ENCODE results near the gene SLC25A29.

SLC25A29 gene

DNA sequence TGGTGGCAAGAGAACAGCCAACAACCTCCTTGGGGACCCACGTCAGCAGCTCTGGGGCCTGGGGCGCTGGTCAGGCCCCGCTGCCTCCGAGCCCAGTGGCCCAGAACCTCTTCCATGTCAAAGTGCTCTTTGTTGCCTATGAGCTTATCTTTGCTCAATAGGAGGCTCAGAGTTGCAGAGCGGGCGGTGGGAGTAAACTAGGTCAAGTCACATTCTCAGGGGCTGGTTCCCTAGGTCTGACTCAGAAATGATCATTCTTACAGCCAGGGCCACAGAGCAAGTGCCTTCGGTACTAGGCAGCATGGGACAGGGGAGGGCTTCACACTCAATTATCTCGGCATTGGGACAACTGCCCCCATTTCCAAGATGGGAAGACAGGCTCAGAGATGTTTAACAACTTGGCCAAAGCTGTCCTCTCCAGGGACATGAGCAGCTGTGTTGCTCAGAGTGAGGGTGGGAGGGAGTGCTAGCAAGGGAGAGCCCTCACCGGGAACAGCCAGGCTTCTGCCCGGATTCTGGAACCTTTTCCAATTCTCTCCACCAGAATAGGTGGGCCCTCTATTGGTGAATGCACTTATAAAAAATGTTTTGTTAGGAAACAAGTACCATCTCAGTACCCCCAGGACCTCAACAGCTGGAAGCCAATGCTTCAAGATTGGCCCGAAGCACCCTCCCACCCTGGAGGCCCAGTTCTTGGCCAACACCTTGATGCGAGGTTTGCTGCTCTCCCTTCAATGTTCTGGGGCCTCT, 11.9 kb downstream of the SLC25A29 start:
- DNase-seq = no peak
- Histone ChIP-seq H3K9me3 (ENCODE audit: control insufficient read depth, low read length) (no peaks in the 10 kb centered on the region), H3K36me3 (ENCODE audit: control insufficient read depth, insufficient read depth, low read length) (no peaks in the 10 kb centered on the region), H3K4me1 (ENCODE audit: control insufficient read depth, insufficient read depth, low read length, poor library complexity, severe bottlenecking) (no peaks in the 10 kb centered on the region), H3K27me3 (replicated peaks; ENCODE audit: control insufficient read depth, insufficient read depth, low read length, poor library complexity, severe bottlenecking) (no peaks in the 10 kb centered on the region), H3K4me3 (ENCODE audit: insufficient read depth, low read depth, low read length, poor library complexity, severe bottlenecking) (no peak overlapping the region), H3K27ac (ENCODE audit: insufficient read depth, low read length, poor library complexity, severe bottlenecking) (no peak overlapping the region)

DNA sequence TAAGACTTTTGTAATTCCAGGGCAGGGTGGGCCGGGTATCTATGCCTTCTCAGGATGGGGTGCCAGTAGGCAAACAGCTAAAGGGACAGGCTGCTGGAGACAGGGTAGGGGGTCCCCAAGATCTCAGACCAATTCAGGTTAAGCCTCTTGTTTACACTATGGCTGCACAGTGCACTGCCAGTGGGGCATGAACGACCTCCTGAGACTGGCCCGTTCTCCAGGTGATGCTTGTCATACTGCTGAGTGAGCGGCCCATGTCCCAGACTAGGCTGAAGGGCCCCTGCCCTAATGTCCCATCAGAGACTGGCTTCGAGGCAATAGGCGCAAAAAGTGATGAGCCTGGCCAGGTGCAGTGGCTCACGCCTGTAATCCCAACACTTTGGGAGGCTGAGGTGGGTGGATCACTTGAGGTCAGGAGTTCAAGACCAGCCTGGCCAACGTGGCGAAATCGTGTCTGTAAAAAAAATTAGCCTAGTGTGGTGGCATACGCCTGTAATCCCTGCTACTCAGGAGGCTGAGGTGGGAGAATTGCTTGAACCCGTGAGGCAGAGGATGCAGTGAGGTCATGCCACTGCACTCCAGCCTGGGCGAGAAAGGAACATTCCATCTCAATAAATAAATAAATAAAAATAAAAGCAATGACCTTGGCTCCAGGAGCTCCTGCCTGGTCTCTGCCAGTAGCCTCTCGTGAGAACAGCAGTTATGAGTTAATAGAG, 12.6 kb downstream of the SLC25A29 start:
- H3K36me3 ChIP-seq (ENCODE audit: control insufficient read depth, insufficient read depth, low read length) = no peaks in the 10 kb centered on the region
- H3K27ac ChIP-seq (ENCODE audit: insufficient read depth, low read length, poor library complexity, severe bottlenecking) = no peak overlapping the region
- no peaks in the 10 kb centered on the region for H3K4me1 ChIP-seq (ENCODE audit: control insufficient read depth, insufficient read depth, low read length, poor library complexity, severe bottlenecking)
- no peaks in the 10 kb centered on the region for H3K27me3 ChIP-seq (replicated peaks; ENCODE audit: control insufficient read depth, insufficient read depth, low read length, poor library complexity, severe bottlenecking)
- H3K9me3 ChIP-seq (ENCODE audit: control insufficient read depth, low read length) = no peaks in the 10 kb centered on the region
- no peak for DNase-seq
- no peak overlapping the region for H3K4me3 ChIP-seq (ENCODE audit: insufficient read depth, low read depth, low read length, poor library complexity, severe bottlenecking)

DNA sequence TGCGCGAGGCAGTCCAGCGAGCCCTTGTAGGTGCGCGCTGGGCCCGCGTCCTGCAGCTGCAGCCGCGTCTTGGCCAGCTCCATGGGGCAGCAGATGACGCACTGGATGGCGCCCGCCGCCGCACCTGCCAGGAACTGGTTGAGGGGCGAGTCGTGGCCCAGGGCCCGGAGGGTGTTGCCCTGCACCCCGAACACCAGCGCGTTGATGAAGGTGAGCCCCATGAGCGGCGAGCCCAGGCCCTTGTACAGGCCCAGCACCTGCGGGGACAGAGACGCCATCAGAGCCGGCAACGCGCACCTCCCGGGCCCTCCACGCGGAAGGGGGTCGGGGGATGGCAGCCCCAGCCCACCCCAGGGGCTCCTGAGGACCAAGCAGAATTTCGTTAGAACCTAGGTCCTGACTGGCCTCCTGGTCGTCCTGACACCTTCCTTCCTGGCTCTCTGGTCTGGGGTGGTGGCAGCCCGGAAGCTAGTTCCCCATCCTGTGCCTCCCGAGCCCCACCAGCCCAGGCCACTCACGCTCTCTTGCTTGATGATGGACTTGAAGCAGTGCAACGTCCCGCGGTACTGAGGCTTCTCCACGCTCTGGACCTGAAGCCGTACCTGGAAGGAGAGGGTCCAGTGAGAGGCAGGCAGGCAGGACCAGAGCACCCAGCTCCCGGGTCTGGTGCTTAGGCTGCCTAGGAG, 13.3 kb downstream of the SLC25A29 start:
- Histone ChIP-seq H3K36me3 (ENCODE audit: control insufficient read depth, insufficient read depth, low read length) (no peaks in the 10 kb centered on the region), H3K27ac (ENCODE audit: insufficient read depth, low read length, poor library complexity, severe bottlenecking) (no peak overlapping the region), H3K4me3 (ENCODE audit: insufficient read depth, low read depth, low read length, poor library complexity, severe bottlenecking) (no peak overlapping the region), H3K4me1 (ENCODE audit: control insufficient read depth, insufficient read depth, low read length, poor library complexity, severe bottlenecking) (no peaks in the 10 kb centered on the region), H3K27me3 (replicated peaks; ENCODE audit: control insufficient read depth, insufficient read depth, low read length, poor library complexity, severe bottlenecking) (no peaks in the 10 kb centered on the region), H3K9me3 (ENCODE audit: control insufficient read depth, low read length) (no peaks in the 10 kb centered on the region)
- DNase-seq = no peak

DNA sequence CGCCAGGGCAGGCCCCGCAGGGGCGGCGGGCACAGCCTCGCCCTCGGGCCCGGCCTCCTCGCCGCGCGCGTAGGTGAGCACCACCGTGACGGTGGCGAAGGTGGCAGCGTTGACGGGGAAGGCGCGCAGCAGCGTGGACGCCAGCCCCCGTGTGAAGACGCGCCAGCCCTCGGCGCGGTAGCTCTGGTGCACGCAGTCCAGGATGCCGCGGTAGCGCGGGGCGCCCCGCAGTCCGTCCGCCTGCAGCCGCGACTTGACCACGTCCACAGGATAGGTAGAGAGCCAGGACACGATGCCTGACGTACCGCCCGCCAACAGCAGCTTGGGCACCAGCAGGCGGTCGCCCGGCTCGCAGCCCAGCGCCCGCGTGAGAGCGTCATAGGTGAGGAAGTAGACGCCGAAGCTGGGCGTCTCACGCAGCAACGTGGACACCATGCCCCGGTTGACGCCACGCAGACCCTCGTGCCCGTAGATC, 13.9 kb downstream of the SLC25A29 start:
- Histone ChIP-seq H3K36me3 (ENCODE audit: control insufficient read depth, insufficient read depth, low read length) (no peaks in the 10 kb centered on the region), H3K4me1 (ENCODE audit: control insufficient read depth, insufficient read depth, low read length, poor library complexity, severe bottlenecking) (no peaks in the 10 kb centered on the region), H3K27me3 (replicated peaks; ENCODE audit: control insufficient read depth, insufficient read depth, low read length, poor library complexity, severe bottlenecking) (no peaks in the 10 kb centered on the region), H3K9me3 (ENCODE audit: control insufficient read depth, low read length) (no peaks in the 10 kb centered on the region), H3K27ac (ENCODE audit: insufficient read depth, low read length, poor library complexity, severe bottlenecking) (no peak overlapping the region), H3K4me3 (ENCODE audit: insufficient read depth, low read depth, low read length, poor library complexity, severe bottlenecking) (no peak overlapping the region)
- no peak for DNase-seq

DNA sequence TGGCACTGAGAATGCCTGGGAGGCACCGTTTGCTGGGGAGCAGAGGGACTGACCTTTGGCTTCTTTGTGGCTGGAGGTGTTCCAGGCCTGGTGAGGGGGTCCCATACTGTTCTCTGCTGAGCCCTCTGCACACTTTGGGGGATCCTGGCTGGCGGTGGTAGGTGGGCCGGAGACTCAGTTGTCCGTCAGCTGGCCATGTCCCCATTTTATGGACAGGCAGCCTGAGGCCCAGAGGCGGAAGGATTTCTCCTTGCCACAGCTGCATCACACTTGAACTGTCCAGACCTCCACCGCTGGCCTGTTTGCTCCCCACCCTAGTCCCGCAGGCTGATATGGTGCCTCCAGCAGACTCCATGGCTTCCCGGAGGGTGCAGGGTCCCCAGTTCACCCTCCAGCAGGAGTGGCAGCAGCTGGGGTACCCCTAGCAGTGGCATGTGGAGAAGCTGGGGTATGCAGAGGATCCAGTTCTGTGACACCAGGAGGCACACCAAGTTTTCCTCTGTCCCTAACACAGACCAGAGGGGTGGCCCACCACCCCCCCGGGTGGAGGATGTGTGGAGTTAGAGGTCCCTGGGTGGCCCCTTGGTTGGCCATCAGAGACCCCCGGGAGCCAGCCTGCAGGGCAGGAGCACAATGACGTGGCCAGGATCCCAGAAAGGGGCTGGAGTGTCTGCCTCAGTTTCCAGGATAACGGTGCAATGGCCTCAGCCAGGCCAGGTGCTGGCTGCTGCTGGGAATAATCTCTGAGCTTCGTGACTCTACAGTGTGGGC, 14.8 kb downstream of the SLC25A29 start:
- Histone ChIP-seq H3K27ac (ENCODE audit: insufficient read depth, low read length, poor library complexity, severe bottlenecking) (no peak overlapping the region), H3K36me3 (ENCODE audit: control insufficient read depth, insufficient read depth, low read length) (no peaks in the 10 kb centered on the region)

DNA sequence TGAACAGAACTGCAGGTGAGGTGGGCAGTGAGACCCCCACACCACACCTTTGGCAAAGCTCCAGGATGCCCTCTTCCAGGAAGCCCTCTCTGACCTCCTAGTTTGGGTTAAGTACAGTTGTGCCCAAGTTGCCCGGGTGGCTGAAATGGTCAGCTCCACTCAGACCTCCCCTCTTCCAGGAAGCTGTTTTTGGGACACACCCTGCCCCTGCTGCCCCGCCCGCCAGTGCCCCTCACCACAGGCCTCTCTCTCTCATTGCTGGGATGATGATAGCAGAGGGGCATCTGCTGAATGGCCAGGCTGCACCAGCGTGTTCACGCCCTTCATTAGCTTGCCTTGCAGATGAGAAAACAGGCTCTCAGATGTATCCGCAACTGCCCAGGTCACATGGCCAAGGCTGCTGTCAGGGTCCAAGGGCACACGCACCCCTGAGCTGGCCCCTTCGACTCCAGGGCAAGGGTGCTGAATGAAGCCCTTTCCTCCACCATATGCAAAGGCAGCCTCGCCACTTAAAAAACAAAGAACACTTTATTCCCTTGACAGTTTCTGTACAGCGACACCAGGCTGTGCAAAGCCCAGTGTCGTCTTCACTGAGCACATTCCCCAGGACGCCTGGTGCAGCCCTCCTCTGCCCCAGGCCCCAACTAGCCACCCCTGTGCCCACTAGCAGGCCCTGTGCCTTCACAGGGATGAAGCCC, 15.5 kb downstream of the SLC25A29 start:
- no peaks in the 10 kb centered on the region for H3K27me3 ChIP-seq (replicated peaks; ENCODE audit: control insufficient read depth, insufficient read depth, low read length, poor library complexity, severe bottlenecking)
- no peak overlapping the region for H3K27ac ChIP-seq (ENCODE audit: insufficient read depth, low read length, poor library complexity, severe bottlenecking)
- peaks cover 2% of the 10 kb centered on the region for H3K4me1 ChIP-seq (ENCODE audit: control insufficient read depth, insufficient read depth, low read length, poor library complexity, severe bottlenecking)
- no peak overlapping the region for H3K4me3 ChIP-seq (ENCODE audit: insufficient read depth, low read depth, low read length, poor library complexity, severe bottlenecking)
- DNase-seq = no peak
- no peaks in the 10 kb centered on the region for H3K36me3 ChIP-seq (ENCODE audit: control insufficient read depth, insufficient read depth, low read length)
- no peaks in the 10 kb centered on the region for H3K9me3 ChIP-seq (ENCODE audit: control insufficient read depth, low read length)

More for the DNA sequence above, 14.8 kb downstream of the SLC25A29 start:
- H3K4me3 ChIP-seq (ENCODE audit: insufficient read depth, low read depth, low read length, poor library complexity, severe bottlenecking) = no peak overlapping the region
- H3K4me1 ChIP-seq (ENCODE audit: control insufficient read depth, insufficient read depth, low read length, poor library complexity, severe bottlenecking) = no peaks in the 10 kb centered on the region
- no peaks in the 10 kb centered on the region for H3K9me3 ChIP-seq (ENCODE audit: control insufficient read depth, low read length)
- H3K27me3 ChIP-seq (replicated peaks; ENCODE audit: control insufficient read depth, insufficient read depth, low read length, poor library complexity, severe bottlenecking) = no peaks in the 10 kb centered on the region
- no peak for DNase-seq

DNA sequence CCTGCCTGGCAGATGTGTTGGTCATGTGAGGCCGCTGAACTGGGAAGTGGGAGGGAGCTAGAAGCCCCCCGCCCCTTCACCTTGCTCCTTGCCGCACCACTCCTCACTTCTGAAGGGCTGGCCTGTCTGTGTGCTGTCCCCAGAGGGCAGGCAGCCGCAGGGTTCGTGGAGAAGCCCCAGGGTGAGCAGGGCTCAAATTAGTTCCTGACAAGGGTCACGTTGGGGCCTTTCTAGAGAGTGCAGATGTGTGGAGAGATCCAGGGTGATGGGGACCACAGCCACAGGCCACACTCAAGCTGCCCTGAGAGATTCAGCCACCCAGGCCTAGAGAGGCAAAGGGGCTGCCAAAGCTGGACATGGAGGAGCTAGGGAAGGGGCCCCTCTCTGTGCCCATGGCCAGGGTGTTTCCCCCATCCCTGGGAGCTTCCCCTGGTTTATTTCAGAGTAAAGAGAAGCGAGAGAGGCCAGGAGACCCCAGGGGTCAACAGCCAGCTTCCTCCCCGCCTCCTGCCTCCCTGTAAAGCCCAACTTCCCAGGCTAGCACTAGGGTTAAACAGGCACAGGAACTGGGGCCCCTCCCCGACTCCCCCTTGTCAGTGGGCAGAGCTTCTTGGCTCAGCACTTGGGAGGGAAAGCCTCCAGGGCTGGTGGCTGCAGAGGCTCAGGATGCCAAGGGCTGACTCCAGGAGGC, 16.2 kb downstream of the SLC25A29 start:
- Histone ChIP-seq H3K36me3 (ENCODE audit: control insufficient read depth, insufficient read depth, low read length) (no peaks in the 10 kb centered on the region), H3K27me3 (replicated peaks; ENCODE audit: control insufficient read depth, insufficient read depth, low read length, poor library complexity, severe bottlenecking) (no peaks in the 10 kb centered on the region), H3K4me1 (ENCODE audit: control insufficient read depth, insufficient read depth, low read length, poor library complexity, severe bottlenecking) (peaks cover 2% of the 10 kb centered on the region), H3K4me3 (ENCODE audit: insufficient read depth, low read depth, low read length, poor library complexity, severe bottlenecking) (no peak overlapping the region), H3K9me3 (ENCODE audit: control insufficient read depth, low read length) (no peaks in the 10 kb centered on the region), H3K27ac (ENCODE audit: insufficient read depth, low read length, poor library complexity, severe bottlenecking) (no peak overlapping the region)
- DNase-seq = no peak

DNA sequence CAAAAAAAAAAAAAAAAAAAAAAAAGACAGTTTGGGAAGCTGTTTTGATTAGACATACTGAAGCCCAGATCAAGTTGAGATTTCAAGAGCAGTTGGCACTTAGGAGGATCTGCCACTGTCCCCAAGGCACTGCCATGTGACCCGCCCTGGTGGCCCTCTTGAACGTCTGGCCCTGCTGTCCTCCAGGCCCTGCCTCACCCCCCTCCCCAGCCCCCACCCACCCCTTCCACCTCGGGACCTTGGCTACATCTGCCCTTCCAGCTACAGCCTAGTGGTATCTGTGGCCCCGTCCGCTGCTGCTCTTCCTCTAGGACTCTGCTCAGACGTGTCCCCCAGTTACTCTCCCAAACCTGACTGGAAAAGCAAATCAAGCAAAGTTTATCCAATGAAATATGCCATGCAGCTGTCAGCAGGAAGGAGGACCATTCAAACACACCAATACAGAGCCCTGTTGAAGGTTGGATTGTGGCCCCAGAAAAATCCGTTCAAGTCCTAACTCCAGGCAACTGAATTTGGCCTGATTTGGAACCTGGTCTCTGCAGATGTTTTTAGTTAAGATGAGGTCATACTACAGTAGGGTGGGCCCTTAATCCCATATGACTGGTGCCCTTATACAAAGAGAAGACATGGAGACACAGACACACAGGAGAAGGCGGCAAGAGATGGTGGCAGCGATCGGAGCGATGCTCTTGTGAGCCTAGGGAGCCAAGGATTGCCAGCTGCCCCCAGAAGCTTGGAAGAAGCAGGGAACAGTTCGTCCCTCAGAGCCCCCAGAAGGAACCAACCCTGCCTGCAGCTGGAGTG, 17.7 kb downstream of the SLC25A29 start:
- Histone ChIP-seq H3K9me3 (ENCODE audit: control insufficient read depth, low read length) (no peaks in the 10 kb centered on the region), H3K4me3 (ENCODE audit: insufficient read depth, low read depth, low read length, poor library complexity, severe bottlenecking) (no peak overlapping the region), H3K36me3 (ENCODE audit: control insufficient read depth, insufficient read depth, low read length) (no peaks in the 10 kb centered on the region), H3K4me1 (ENCODE audit: control insufficient read depth, insufficient read depth, low read length, poor library complexity, severe bottlenecking) (peaks cover 2% of the 10 kb centered on the region), H3K27ac (ENCODE audit: insufficient read depth, low read length, poor library complexity, severe bottlenecking) (no peak overlapping the region), H3K27me3 (replicated peaks; ENCODE audit: control insufficient read depth, insufficient read depth, low read length, poor library complexity, severe bottlenecking) (no peaks in the 10 kb centered on the region)
- no peak for DNase-seq
